ENCODE data around the gene CYP27B1. TPM values are rescaled to one million over a fixed set of nuclear protein-coding genes. Genes with fewer than 3 reads are reported as not detected.

The CYP27B1 gene
- polyA plus RNA-seq, 1 experiment: 0.91 TPM

DNA sequence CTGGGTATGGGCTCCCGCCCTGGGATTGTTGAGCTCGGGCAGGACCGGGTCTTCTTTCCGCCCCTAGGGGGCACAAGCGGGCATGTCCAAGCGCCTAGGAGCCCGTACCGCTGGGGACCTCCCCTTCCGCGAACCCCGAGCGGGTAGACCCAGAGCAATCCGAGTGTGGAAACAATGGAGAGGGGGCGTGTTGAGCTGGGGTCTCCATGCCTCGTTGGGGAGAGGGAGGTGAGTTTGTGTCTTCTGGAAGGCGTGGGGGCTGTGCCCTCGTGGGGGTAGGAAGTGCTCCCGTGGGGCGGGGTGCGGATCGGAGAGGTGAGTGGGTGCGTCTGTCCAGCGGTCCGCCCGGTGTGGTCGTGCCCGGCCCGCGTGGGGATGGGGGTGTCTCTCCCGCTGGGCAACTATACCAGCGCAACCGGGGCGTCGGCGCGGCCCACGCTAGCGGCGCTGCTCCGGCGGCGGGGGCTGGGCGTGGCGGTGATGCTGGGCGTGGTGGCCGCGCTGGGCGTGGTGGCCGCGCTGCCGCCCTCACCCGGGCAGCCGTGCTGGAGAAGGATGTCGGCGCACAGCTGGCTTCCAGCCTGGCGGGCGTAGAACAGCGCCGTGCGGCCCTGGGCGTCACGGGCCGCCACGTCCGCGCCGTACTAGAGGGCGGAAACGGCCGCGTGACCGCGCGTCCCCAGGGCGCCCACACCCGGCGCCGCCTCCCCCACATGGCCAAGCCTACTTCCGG is 40.6 kb downstream of the CYP27B1 start:
- H3K4me3 ChIP-seq (ENCODE audit: low read depth, low read length): peak overlapping the region; percentile 93
- TF ChIP-seq CTCF (IDR thresholded peaks at IDR 0.05; ENCODE audit: insufficient read depth, low read depth, low read length): peak; percentile 98
- CTCF ChIA-PET: interaction anchor here (0.6 to 3.0 kb wide), 30 partner anchors 10 to 1056 kb away, joined by 3 to 58 read pairs (median 4); partner anchors contain the start of genes AGAP2, B4GALNT1, CDK4 and CYP27B1
- POLR2A ChIA-PET: interaction anchor here (0.5 kb wide), 1 partner anchor 122 kb away, joined by 3 read pairs; no protein-coding TSS in a partner anchor
- 0 out of 2 replicates have a peak, but pooled peaks cover 1% of the 10 kb centered on the region for H3K27me3 ChIP-seq (ENCODE audit: control insufficient read depth, insufficient read depth, low read length)
- DNase-seq (ENCODE audit: low read depth): peak; percentile 19
- H3K36me3 ChIP-seq (ENCODE audit: control insufficient read depth, insufficient read depth, low read length): peaks cover 4% of the 10 kb centered on the region

- peaks cover 6% of the 10 kb centered on the region for H3K36me3 ChIP-seq (ENCODE audit: control insufficient read depth, insufficient read depth, low read length)
- TF ChIP-seq CTCF (IDR thresholded peaks at IDR 0.05; ENCODE audit: insufficient read depth, low read depth, low read length): no peak
- peak overlapping the region; percentile 93 for H3K4me3 ChIP-seq (ENCODE audit: low read depth, low read length)
- ChIA-PET POLR2A (interaction anchor here (0.5 kb wide), 1 partner anchor 122 kb away, joined by 3 read pairs; no protein-coding TSS in a partner anchor), CTCF (interaction anchor here (0.6 to 3.0 kb wide), 27 partner anchors 9 to 185 kb away, joined by 3 to 58 read pairs (median 4); partner anchors contain the start of genes AGAP2, CYP27B1, EEF1AKMT3 and METTL1)
- DNase-seq (ENCODE audit: low read depth): no peak
- 0 out of 2 replicates have a peak, but pooled peaks cover 1% of the 10 kb centered on the region for H3K27me3 ChIP-seq (ENCODE audit: control insufficient read depth, insufficient read depth, low read length)
Measured at GRCh38 chr12:57725851-57726150, 41.1 kb downstream of the CYP27B1 start.

DNA sequence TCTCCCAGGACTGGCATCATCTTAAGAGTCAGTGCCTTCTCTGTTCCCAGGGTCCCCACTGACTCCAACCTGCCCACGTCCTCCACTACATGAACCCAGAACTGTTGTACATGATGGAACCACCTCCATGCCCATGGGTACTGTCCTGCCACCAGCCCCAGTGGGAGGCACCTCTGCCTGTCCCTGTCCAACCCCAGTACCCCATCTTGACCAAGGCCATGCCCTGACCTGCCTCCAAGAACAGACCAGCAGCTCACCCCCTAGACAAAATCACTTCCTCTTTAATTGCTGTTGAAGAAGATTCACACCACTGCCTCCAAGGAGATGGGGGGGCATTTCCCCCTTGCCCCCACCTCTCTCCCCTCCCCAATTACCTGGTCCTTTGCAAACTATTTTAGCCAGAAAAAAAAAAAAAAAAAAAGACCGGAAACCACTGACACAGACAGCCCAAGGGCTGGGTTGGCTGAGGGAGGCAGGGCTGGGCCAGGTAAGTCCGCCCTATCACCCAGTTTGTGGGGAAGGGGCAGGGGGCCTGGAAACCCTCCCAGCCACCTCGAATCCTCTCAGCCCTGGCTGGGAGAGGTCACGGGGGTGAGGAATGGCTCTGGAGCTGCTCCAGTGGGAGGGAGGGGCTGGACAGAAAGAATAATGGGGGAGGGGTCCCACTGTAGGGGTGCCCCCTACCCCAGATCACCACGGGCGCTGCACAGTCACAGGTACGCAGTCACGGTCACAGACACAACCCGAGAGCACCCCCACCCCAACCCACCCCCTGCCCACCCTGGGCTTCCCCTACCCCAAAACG is 41.7 kb downstream of the CYP27B1 start:
- POLR2A ChIA-PET: no interaction called here
- Histone ChIP-seq H3K36me3 (ENCODE audit: control insufficient read depth, insufficient read depth, low read length) (peaks cover 11% of the 10 kb centered on the region), H3K4me3 (ENCODE audit: low read depth, low read length) (no peak overlapping the region), H3K27me3 (ENCODE audit: control insufficient read depth, insufficient read depth, low read length) (0 out of 2 replicates have a peak, but pooled peaks cover 1% of the 10 kb centered on the region)
- CTCF ChIA-PET: interaction anchor here (0.6 to 3.0 kb wide), 23 partner anchors 8 to 146 kb away, joined by 3 to 58 read pairs (median 4); partner anchors contain the start of genes AGAP2, CYP27B1, EEF1AKMT3 and METTL1
- no peak for TF ChIP-seq CTCF (IDR thresholded peaks at IDR 0.05; ENCODE audit: insufficient read depth, low read depth, low read length)
- no peak for DNase-seq (ENCODE audit: low read depth)

DNA sequence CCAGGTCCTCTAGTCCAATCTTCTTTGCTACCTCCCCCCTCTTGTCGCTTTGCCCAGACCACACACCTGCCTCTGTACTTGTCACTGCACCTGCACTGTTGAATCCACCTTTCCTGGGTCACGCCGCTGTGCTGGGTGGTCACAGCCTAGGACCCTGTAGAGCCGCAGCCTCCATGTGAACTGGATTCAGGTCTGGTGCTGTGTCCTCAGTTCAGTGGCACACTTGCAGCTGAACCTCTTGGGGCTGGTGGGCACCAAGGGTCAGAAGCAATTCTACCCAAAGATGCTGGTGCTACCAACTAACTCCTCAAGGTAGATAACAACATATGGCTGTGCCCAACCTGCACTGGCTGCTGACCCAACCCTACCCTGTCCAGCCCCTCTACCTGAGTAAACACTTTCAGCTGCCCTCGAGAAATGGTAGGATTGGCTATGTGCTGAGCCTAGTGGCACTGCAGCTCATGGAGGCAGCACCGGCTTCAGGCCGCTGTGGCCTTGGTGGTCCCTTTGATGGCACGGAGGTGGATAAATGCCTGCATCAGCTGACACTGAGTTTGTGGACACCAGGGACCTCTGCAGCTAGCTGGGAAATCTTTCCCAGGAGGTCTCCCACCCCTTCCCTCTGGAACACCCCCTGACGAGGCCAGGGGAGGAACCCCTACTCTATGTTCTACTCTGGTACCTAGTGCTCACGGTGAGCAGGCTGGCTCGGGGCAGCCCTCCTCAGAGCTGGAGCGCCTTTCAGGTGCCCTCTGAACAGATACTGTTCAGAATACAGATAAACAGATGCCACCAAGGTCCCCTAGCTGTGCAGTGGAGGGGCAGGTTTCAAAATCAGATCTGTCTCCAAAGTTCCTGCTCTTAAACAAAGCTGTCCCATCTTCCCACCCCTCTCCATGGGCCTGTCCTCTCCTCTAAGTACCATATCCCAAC is 42.6 kb downstream of the CYP27B1 start:
- no peak for TF ChIP-seq CTCF (IDR thresholded peaks at IDR 0.05; ENCODE audit: insufficient read depth, low read depth, low read length)
- H3K36me3 ChIP-seq (ENCODE audit: control insufficient read depth, insufficient read depth, low read length): peaks cover 16% of the 10 kb centered on the region
- POLR2A ChIA-PET: no interaction called here
- DNase-seq (ENCODE audit: low read depth): no peak
- no peak overlapping the region for H3K4me3 ChIP-seq (ENCODE audit: low read depth, low read length)
- 0 out of 2 replicates have a peak, but pooled peaks cover under 1% of the 10 kb centered on the region for H3K27me3 ChIP-seq (ENCODE audit: control insufficient read depth, insufficient read depth, low read length)
- CTCF ChIA-PET: interaction anchor here (0.9 to 3.0 kb wide), 2 partner anchors 10 to 12 kb away, joined by 3 to 58 read pairs; partner anchors contain the start of gene AGAP2
